Measurements from ENCODE around the gene FBXO24. TPM values are rescaled to one million over a fixed set of nuclear protein-coding genes. Genes with fewer than 3 reads are reported as not detected.

The FBXO24 gene
- total and polyA plus RNA-seq, 2 of the 8 experiments (the other 6 are each of a cell fraction or from before 2014, with no cell fraction given): 0.35 to 0.57 TPM

GRCh38 chr7:100559127-100559526 is 27.0 kb upstream of the FBXO24 start:
- H3K23ac ChIP-seq (ENCODE audit: insufficient read length): no peak overlapping the region
- H3K4me2 ChIP-seq (ENCODE audit: insufficient read depth in 1 of 2, low read depth in 2 of 2, low read length in 2 of 2): no peak overlapping the region
- no peak overlapping the region for H2BK20ac ChIP-seq (ENCODE audit: low read length)
- no peak overlapping the region for H2BK5ac ChIP-seq (ENCODE audit: low read depth, low read length)
- H2BK12ac ChIP-seq (ENCODE audit: low read depth, low read length): no peak overlapping the region
- H3K23me2 ChIP-seq (ENCODE audit: low read depth, low read length): no peaks in the 10 kb centered on the region
- ChIA-PET CTCF (ENCODE audit: partially characterized antibody) (interaction anchor here (0.6 to 12.7 kb wide), 36 partner anchors 8 to 762 kb away, joined by 3 to 341 read pairs (median 4); partner anchors contain the start of genes AGFG2, FBXO24, LRCH4 and NYAP1), POLR2A (ENCODE audit: partially characterized antibody) (interaction anchor here (0.6 to 2.4 kb wide), 14 partner anchors 10 to 140 kb away, joined by 3 to 12 read pairs (median 4); partner anchors contain the start of genes FBXO24, LRCH4, MEPCE and ZCWPW1)
- no peak overlapping the region for H3K4ac ChIP-seq (replicated peaks; ENCODE audit: insufficient read length, low read depth, low read length)
- H3K14ac ChIP-seq (ENCODE audit: insufficient read length): no peak overlapping the region
- H2BK120ac ChIP-seq (replicated peaks; ENCODE audit: low read depth, low read length): no peak overlapping the region
- no peaks in the 10 kb centered on the region for H3K27me3 ChIP-seq (replicated peaks in 1 of 4; ENCODE audit: control insufficient read depth in 3 of 4, extremely low read depth in 1 of 4, insufficient read depth in 3 of 4, low read length in 3 of 4)
- H3K9me3 ChIP-seq (ENCODE audit: insufficient read depth in 2 of 2, low read depth in 1 of 2, low read length in 1 of 2): no peaks in the 10 kb centered on the region
- H4K5ac ChIP-seq (ENCODE audit: insufficient read length, low read depth, low read length): no peak overlapping the region
- H4K8ac ChIP-seq (ENCODE audit: extremely low read depth, insufficient read depth, low read length): no peak overlapping the region
- H3K4me3 ChIP-seq (ENCODE audit: extremely low read depth in 1 of 4, insufficient read depth in 2 of 4, low read depth in 3 of 4, low read length in 4 of 4): no peak overlapping the region
- no peak overlapping the region for H3K9ac ChIP-seq (replicated peaks in 1 of 4; ENCODE audit: extremely low read depth in 1 of 4, low read depth in 3 of 4, low read length in 3 of 4)
- H3K36me3 ChIP-seq (ENCODE audit: control insufficient read depth in 2 of 4, insufficient read depth in 4 of 4, low read length in 3 of 4): peaks cover 4 to 9% (median 7%) of the 10 kb centered on the region in 4 experiments; a peak in 4 of 8 replicates
- H3K79me1 ChIP-seq (ENCODE audit: low read depth, low read length): no peaks in the 10 kb centered on the region
- no peak overlapping the region for H2AFZ ChIP-seq (ENCODE audit: low read length)
- FAIRE-seq (no peak), DNase-seq (ENCODE audit: low read depth in 1 of 2, low spot score in 2 of 2) (no peak)
- H3K18ac ChIP-seq (ENCODE audit: extremely low read depth, low read length): no peak overlapping the region
- peaks cover 0 to 2% of the 10 kb centered on the region in 2 experiments for H4K20me1 ChIP-seq (replicated peaks in 1 of 2; ENCODE audit: control insufficient read depth in 1 of 2, insufficient read depth in 2 of 2, low read length in 2 of 2)
- H2BK15ac ChIP-seq (ENCODE audit: low read length): no peak overlapping the region
- H3K4me1 ChIP-seq (replicated peaks in 1 of 4; ENCODE audit: control insufficient read depth in 3 of 4, insufficient read depth in 4 of 4, low read length in 3 of 4): peaks cover 0 to 2% (median 2%) of the 10 kb centered on the region in 4 experiments; a peak in 5 of 7 replicates
- H2AK5ac ChIP-seq (ENCODE audit: low read depth, low read length): no peak overlapping the region
- no peak overlapping the region for H4K91ac ChIP-seq (replicated peaks; ENCODE audit: insufficient read length, low read length)
- H3K56ac ChIP-seq (replicated peaks; ENCODE audit: insufficient read length, low read depth, low read length): no peak overlapping the region
- H3K79me2 ChIP-seq (ENCODE audit: control insufficient read depth in 1 of 2, insufficient read depth in 2 of 2, low read length in 2 of 2): no peaks in the 10 kb centered on the region
- no peak overlapping the region for H3K27ac ChIP-seq (ENCODE audit: low read depth, low read length)
- 91% methylated on average over 4 of the region's 4 CpGs; no CpG with 5 or more reads in 1 of the 2 experiments for WGBS, 2 experiments (ENCODE audit: extremely low coverage in 1 of 2, insufficient coverage in 1 of 2, insufficient read length in 1 of 2, insufficient replicate concordance in 2 of 2, low coverage in 1 of 2, low lambda C conversion rate in 2 of 2, missing lambda C conversion rate in 1 of 2)
- TF ChIP-seq BACH1 (IDR thresholded peaks at IDR 0.05; ENCODE audit: low read length) (no peak), POLR2A (IDR thresholded peaks at IDR 0.05; ENCODE audit: control extremely low read depth in 1 of 2, low read depth in 2 of 2, low read length in 2 of 2) (no peak), USF2 (IDR thresholded peaks at IDR 0.05; ENCODE audit: low read length) (no peak), ASH2L (IDR thresholded peaks at IDR 0.05; ENCODE audit: low read length) (no peak), SAP30 (IDR thresholded peaks at IDR 0.05; ENCODE audit: insufficient read depth, insufficient replicate concordance, low read length) (no peak), SIRT6 (IDR thresholded peaks at IDR 0.05; ENCODE audit: low read length) (no peak), EZH2 (IDR thresholded peaks at IDR 0.05; ENCODE audit: low read depth, low read length, severe bottlenecking) (no peak), CBX8 (IDR thresholded peaks at IDR 0.05; ENCODE audit: borderline replicate concordance, low read depth, low read length) (no peak)

Measured in H1 (cell line).